HG02571 (cell line): ENCODE data around the gene TASL.
"Not testable (repeated sequence)": the region's sequence is repeated elsewhere in the genome, so short reads cannot be mapped to it uniquely, and the experiment has no call there.

ENCODE experiments used
- ATAC-seq: cut with Tn5 transposase; IDR thresholded peaks from one replicate; pipeline ENCODE4 v1.9.1; 2021; ENCODE audit warnings: mild to moderate bottlenecking, moderate library complexity; ENCODE audit not compliant: unreplicated experiment

The TASL gene, protein sequence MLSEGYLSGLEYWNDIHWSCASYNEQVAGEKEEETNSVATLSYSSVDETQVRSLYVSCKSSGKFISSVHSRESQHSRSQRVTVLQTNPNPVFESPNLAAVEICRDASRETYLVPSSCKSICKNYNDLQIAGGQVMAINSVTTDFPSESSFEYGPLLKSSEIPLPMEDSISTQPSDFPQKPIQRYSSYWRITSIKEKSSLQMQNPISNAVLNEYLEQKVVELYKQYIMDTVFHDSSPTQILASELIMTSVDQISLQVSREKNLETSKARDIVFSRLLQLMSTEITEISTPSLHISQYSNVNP

DNA sequence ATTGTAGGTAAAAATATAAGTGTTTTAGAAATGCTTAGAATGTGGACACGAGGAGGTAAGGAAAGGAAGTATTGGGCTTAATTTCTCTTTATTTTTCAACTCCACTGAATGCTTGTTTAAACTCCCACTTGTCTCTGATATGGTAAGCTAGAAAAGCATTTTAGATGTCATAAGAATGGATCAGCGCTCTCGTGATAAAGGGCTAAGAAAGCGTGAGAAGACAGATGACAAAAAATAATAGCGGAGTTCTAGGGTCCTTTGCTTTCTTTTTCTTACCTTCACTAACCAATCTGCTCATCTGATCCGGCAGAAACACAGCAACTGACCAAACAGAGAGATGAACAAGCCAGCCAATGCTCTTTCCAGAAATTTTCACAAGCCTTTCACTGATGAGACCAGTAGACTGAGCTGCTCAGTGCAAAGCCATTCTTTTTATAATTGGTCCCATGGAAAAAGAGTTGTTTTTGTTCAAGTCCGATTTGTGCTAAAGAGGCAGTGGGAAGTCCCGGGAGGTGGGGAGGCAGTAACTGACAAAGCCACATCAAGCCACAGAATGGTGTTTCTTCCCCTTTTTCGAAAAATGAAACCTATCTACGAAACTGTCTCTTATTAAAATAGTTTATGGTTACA is at the start of gene TASL:
TSS of gene TASL (minus strand) at position 405 of the 630 bp plus-strand sequence. CDS start 17,411 bp downstream, outside the sequence.
- peak; percentile 77 for ATAC-seq

DNA sequence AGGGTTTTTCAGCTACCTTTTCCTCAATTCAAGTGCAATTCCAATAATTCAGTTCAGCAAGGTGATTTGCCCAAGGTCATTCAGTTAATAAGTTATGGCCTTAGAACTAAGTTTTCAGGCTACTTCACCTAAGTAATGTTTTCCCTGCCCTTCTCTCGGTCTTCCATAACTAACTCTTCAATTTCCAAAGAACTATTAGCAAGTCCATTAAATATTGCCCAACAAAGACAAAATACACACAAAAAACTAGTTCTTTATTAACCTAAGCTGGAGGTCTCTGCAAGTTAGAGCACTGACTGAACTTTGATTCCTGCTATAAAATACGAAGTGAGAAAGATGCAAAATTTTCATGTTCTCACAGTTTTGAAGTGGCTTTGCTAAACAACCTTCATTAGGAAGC is 48.8 kb upstream of the TASL start:
- no peak for ATAC-seq

DNA sequence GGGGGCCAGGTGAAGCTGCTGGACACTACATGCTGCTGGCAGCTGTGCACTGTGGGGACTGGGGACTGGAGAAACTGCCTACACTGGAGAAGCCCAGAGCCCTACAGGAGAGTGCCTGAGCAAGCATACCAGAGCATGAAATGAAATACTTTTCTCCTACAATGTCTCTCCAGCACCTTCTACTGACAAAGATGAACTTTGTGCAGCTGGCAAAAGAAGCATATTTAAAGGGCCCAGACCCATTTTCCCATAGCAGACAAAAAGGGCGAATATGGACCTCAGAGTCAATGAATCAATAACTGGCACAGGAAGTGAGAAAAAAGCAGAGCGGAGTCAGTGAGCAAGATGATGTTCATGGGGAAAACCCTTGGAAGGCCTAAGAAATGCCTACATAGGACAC is 44.8 kb upstream of the TASL start:
- ATAC-seq = no peak

DNA sequence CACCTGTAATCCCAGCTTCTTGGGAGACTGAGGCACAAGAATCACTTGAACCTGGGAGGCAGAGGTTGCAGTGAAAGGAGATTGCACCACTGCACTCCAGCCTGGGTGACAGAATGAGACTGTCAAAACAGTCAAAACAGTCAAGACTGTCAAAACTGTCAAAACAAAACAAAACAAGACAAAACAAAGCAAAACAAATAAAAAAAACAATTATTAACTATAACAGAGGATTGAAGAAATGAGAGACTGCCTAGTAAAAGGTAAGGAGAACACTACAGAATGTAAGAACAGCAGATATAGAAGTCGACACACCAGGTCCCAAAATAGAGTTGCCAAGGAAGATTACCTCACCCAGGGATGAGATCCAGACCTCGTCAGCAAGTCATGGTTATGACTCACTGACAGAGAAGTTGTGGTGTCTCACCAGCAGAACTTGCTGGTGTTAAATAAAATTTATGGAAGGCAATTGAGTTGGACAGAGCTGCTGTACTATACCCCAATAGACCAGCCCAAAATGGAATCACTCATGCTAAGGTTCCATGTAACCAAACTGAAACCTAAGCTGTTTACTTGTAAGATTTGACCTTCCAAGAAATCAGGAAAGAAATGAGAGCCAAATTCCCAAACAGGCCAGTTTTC is 43.5 kb upstream of the TASL start:
- no peak for ATAC-seq

DNA sequence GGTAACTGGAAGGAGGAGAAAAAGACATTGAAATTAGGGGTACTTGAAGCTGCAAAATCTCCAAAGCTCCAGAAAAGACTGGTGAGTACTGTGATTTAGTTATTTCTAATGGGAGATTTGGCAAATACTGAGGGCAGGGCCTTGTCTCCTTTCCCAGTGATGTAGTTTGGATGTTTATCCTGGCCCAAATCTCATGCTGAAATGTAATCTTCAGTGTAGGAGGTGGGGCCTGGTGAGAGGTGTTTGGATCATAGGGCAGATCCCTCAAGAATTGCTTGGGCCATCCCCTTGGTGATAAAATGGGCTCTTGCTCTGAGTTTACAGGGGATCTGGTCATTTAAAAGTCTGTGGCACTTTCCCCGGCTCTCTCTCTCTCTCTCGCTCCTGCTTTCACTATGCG is 42.6 kb upstream of the TASL start:
- ATAC-seq = no peak

DNA sequence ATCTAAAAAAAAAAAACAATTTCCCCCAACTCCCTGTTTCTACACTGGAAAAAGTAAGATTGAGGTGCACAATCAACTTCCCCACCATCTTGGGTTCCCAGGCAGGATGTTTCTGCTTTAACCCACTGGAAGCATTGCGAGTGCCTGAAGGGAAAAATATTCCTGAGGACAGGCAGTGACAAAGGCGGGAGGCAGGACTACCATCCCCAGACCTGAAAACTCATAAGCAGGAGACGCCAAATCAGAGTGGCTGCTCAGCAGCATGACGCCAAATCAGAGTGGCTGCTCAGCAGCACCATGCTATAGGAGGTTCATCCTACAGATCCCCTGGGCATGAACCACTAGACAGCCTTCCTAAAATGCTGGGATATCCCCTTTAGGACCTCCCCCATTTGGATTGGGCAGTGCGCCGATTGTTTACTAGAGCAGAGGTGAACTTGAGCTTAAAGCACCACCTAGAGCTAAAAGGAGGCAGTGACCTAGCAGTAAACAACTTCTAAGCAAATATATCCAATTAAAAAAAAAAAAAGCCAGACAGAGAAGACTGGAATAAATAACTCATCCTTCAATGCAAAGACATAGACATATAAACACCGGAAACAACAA is 40.7 kb upstream of the TASL start:
- ATAC-seq = no peak

DNA sequence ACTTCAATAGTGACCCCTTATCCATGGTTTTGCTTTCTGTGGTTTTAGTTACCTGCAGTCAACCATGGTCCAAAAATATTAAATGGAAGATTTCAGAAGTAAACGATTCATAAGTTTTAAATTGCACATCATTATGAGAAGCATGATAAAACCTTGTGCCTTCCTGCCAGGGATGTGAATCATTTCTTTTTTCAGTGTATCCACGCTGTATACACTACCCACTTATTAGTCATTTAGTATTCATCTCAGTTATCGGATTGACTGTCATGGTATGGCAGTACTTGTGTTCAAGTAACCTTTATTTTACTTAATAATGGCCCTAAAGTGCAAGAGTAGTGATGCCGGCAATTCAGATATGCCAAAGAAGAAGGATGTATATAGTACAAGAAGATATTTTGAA is 37.7 kb upstream of the TASL start:
- no peak for ATAC-seq

DNA sequence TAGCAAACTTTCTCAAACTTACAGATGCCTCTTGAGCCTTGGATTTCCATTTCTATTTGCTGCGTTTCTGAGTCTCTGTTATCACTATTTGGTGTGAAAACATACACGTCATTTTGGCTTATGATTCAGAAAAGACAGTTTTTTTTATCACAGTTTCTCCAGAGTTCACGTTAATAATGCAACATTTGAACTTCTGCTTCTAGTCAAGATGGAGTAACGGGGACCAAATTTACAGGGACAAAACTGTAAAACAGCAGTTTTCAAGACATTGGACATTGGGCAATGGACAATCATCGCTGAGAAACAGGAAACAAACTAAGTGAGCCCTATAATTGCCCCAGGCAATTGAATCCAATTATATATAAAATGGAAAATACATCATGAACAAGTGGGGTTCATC is 36.2 kb upstream of the TASL start:
- ATAC-seq = no peak

DNA sequence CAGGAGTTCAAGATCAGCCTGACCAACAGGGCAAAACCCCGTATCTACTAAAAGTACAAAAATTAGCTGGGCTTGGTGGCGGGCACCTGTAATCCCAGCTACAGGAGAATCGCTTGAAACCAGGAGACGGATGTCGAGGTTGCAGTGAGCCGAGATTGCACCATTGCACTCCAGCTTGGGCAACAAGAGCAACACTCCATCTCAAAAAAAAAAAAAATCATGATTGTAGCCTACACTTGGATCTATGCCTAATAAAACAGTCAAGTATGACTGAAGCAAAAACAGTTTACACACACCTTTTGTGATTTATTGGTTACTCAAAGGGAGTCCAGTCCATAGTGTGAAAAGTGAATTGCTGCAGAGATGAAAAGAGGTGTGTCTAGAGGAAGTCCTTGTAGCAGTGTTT is 34.7 kb upstream of the TASL start:
- ATAC-seq = no peak

DNA sequence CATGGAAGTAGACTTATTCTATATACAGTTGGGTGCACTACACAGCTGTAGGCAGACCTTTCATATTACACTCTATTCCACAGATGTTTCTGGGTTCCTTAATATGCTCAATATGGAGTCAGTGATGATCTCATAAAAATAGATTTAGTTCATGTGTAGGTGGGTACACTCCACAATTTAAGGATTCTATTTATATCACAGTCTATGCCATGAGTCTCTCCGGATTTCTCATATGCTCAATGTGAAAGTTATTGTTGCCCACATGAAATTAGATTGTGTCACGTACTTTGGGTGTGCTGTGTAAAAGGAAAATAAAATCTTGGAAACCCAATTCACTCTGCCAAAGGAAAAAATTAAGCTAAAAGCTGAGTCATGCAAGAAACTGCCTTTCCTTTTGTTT is 32.5 kb upstream of the TASL start:
- ATAC-seq = no peak

DNA sequence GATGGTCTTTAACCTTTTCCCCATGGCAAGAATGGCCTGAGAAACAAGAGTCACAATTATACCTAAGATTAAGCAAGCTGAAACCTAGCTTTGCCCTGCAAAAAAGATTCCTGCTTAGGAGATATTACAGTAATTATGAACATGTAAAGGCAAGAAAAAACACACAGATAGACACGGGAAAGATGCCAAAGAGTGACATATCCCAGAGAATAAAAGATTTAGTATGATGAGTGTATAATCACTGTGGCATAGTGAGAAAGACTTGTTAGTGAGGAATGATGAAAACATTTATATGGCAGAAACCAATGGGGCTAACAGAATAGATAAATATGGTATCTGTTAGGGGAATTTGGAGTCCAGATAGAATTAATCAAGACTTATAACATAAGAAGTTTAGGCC is 29.6 kb upstream of the TASL start:
- ATAC-seq = no peak

DNA sequence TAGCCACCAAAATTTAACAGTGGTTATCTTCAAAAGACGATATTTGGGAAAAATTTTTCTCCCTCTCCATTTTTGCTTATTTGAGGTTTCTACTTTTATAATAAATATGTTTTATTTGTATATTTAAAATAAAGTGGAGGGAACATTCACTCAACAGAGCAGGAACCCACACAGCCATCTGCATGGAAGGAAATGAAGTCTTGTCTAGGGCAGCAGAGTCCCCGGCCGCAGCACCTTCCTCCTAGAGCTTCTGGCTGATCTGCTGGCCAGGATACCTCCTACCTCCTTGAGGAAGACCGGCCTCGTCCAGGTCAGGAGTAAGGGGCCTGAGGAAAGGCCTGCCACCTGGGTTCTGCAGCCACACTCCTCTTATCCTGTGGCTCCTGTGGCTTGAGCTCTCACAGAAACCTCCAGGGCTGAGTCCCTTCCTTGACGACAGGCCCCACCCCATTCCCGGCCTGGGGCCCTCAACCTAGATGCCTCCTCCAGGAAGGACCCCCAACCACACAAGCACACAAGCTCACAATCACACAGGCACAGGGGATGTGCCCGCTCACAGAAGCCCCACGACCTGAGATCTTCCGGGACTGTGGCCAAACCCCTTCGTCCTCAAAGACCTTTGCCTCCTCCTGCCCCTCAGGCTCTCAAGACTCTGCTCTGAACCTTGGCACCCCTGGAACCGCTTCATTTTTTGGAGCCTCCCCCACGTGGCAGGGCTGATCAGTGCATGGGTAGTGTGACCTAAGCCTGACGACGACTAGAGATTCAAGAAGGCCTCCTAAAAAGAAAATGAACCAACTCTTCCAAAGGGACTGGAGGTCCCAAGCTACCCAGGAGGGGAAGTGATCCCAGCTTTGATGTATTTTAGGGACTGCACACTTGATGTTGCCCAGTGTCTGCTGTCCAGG is 23.0 kb upstream of the TASL start:
- not testable (repeated sequence) for ATAC-seq

DNA sequence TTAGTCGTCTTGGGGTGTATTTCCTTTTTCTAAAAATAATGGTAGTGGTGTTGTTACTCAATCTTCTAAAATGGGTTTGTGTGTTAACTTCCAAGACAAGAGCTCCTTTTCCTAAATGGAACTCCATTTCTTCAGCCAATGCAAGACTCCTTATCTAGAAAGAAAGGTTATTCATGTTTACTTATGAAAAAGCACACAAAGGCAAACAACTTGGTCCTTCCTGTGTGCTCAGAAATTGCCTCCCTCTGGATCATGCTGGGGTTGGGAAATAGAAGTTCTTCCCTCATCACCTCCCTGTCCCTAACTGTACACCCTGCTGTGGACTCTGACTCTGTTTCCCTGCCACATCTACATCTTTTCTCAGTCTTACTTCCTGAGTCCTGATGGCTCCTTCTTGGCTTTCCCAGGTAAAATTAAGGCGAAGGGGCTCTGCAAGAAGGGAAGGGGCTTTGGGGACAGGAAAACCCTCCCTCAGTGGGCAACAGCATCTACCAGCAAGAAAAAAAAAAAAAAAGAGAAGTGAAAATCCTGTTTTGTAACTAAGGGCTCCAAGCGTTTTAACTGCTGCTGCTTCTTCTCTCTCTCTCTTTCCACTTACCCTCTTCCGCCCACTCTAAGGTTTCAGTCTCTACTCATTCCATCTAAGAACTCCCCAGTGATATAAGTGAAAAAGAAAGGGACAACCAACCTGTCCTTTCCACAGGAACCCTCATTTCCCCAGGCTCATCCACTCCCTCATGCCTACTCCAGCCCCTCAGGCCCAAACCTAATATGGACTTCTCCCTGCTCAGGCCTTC is 19.8 kb upstream of the TASL start:
- peak; percentile 92 for ATAC-seq

DNA sequence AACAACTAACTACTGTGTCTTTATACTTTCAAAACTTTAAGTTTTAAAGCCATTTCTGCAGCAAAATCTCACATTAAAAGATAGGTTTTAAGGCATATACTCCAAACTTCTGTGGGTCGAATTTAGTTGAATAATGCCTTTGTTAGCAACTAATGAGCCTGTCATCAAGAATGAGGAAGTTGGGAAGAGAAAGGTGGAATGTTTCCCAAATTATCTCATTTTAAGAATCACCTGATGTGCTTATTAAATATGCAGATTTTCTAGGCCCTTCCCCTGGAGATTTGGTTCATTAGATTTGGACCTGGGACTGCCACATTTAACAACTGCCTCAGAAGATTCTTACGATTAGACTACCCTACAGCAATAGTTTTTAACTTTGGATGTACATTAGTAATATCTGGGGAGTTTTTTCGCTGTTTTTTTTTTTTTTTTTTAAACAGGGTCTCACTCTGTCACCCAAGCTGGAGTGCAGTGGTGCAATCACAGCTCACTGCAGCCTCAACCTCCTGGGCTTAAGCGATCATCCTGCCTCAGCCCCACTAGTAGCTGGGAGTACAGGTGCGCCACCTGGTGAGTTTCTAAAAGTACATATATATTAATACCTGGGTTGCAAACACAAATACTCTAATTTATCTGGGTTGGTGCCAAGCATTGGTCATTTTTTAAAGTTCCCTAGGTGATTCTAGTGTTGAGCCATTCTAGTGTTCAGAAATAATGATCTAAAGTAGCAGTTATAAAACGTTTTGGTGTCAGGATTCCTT is 16.1 kb upstream of the TASL start:
- peak; percentile 37 for ATAC-seq

DNA sequence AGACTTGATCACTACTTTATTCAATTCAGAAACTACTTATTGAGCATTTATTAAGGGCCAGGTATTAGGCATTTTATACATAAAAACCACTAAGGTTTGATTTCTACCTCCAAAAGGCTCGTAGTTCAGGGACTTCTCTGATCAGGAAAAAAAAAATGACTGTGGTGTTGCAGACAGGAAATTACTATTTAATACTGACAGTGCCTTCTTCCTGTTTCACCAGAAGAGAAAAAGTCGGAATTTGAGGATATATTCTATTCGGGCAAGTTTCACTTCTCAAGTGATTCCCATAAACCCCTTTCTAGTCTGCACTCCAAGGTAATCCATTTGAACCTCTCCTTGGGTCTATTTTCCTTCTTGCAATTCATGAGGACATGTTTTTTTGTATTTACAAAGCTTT is 15.3 kb upstream of the TASL start:
- ATAC-seq = no peak

DNA sequence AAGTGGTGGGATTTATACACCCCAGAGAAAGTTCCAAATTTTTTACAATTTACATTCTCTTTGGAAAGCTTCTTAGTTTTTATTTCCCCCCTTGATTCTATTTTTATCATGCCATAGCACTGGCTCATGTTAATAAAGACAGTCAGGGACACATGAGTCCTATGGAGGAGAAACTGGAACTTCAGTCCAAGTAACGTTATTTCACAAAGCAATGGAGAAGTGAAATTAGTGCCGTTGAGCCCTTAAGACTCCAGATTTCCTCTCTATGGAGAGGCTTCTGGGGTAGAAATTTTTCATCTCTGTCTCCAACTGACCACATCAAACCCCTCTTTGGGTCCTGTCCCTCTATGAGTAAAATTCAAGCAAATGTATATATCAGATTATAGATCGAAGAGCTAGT is 12.8 kb upstream of the TASL start:
- no peak for ATAC-seq

DNA sequence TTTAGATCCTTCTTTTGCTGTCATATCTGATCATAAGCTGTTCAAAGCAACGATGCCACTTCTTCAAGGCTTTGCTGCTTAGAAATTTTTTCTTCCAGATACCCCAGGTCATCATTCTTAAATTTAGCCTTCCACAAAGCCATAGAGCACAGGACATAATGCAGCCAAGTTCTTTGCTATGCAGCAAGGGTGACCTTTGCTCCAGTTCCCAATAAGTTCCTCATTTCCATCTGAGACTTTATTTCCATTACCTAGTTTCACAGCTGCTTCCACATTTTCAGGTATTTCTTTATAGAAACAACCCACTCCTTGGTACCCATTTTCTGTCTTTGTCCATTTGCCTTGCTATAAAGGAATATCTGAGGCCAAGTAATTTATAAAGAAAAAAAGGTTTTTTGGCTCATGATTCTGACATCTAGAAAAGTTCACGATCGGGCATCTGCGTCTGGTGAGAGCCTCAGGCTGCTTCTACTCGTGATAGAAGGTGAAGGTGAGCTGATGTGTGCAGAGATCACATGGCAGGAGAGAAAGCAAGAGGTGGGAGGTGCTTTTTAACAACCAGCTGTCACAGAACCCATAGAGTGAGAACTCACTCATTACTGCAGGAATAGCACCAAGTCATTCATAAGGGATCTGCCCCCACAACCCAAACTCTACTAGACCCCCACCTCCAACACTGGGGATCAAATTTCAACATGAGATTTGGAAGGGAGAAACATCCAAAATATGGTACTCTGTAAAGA is 11.8 kb upstream of the TASL start:
- peak; percentile 59 for ATAC-seq

DNA sequence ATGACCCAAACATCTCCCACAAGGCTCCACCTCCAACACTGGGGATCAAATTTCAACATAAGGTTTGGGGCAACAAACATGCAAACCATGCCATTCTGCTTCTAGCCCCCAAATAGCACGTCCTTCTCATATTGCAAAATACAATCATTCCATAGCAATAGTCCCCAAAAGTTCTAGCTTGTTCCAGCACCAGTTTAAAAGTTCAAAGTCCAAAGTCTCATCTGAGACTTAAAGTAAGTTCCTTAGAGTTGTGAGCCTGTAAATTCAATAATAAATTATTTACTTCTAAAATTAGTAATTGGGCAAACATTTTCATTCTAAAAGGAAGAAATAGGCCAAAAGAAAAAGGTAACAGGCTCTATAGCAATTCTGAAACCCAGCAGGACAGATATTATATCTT is 8.9 kb upstream of the TASL start:
- no peak for ATAC-seq

DNA sequence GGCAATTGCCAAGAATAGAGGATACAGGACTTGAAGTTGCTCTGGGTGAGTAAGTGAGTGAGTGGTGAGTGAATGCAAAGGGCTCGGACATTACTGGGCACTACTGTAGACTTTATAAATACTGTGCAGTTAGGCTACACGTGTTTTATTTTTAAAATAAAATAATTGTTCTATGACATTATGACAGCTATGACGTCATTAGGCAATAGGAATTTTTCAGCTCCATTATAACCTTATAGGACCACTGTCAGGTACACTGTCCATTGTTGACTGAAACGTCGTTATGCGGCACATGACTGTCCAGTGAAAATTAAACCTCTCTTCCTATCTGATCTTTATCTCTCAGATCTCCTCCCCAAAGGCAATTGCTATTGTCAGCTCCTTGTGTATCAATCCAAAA is 5.1 kb upstream of the TASL start:
- no peak for ATAC-seq
